WTC11 (cell line): ENCODE data around the gene BNC2. TPM values are rescaled to one million over a fixed set of nuclear protein-coding genes. Genes with fewer than 3 reads are reported as not detected.

Experiments used
- ATAC-seq: fragments of 200-7000 bp; cut with Tn5 transposase; 2 replicates; pipeline ENCODE4 v1.10.0; 2021; ENCODE audit warnings: mild to moderate bottlenecking, moderate library complexity
- CTCF ChIA-PET: fragments of 300-600 bp; sonication (Branson Sonifier 250); formaldehyde crosslinking; loops from one replicate; lab custom pipeline; 2021; ENCODE audit warnings: antibody characterized with exemption; lab: Charles Lee
- POLR2A ChIA-PET: fragments of 350-600 bp; sonication (Branson Sonifier 250); formaldehyde crosslinking; loops from one replicate; lab custom pipeline; 2021; ENCODE audit warnings: antibody characterized with exemption; lab: Charles Lee
- DNase-seq: peaks from one replicate; pipeline ENCODE4 v3.0.0; 2021; ENCODE audit warnings: low spot score
- H3K27ac Mint-ChIP-seq: 2 replicates; pipeline ENCODE4 v1.8.0; 2021; ENCODE audit warnings: mixed read lengths
- H3K27me3 Mint-ChIP-seq: 2 replicates; pipeline ENCODE4 v1.8.0; 2021; ENCODE audit warnings: low read depth, mild to moderate bottlenecking, moderate library complexity, mixed read lengths
- H3K36me3 Mint-ChIP-seq: 2 replicates; pipeline ENCODE4 v1.8.0; 2021; ENCODE audit warnings: mixed read lengths
- H3K4me1 Mint-ChIP-seq: 2 replicates; pipeline ENCODE4 v1.8.0; 2022; ENCODE audit warnings: mixed read lengths
- H3K4me3 Mint-ChIP-seq: 2 replicates; pipeline ENCODE4 v1.8.0; 2021; ENCODE audit warnings: mild to moderate bottlenecking, moderate library complexity, mixed read lengths
- H3K9me3 Mint-ChIP-seq: 2 replicates; pipeline ENCODE4 v1.8.0; 2021; ENCODE audit warnings: mixed read lengths
- CTCF ChIP-seq: fragments of 200-600 bp; IDR thresholded peaks from 2 replicates; pipeline ENCODE4 v1.8.0; 2022; ENCODE audit warnings: antibody characterized with exemption
- E2F4 ChIP-seq: sonication (generic); formaldehyde crosslinking; IDR thresholded peaks from 2 replicates; pipeline ENCODE4 v1.8.1; 2022; ENCODE audit warnings: low read depth, mild to moderate bottlenecking, moderate library complexity, missing genetic modification reagents, borderline replicate concordance
- E2F5 ChIP-seq: sonication (generic); formaldehyde crosslinking; IDR thresholded peaks from 2 replicates; pipeline ENCODE4 v1.8.1; 2022; ENCODE audit warnings: mild to moderate bottlenecking, moderate library complexity, missing genetic modification reagents
- FOXJ3 ChIP-seq: sonication (generic); formaldehyde crosslinking; IDR thresholded peaks from 2 replicates; pipeline ENCODE4 v1.9.0; 2021; ENCODE audit warnings: missing genetic modification reagents, mild to moderate bottlenecking, borderline replicate concordance
- FOXK1 ChIP-seq: sonication (generic); formaldehyde crosslinking; IDR thresholded peaks from 2 replicates; pipeline ENCODE4 v1.8.0; 2022; ENCODE audit warnings: mild to moderate bottlenecking, moderate library complexity, missing genetic modification reagents
- GRHL2 ChIP-seq: fragments of 250-450 bp; sonication (Bioruptor Pico); IDR thresholded peaks from 2 replicates; pipeline ENCODE4 v1.8.0; 2022; ENCODE audit warnings: mild to moderate bottlenecking, moderate library complexity; ENCODE audit not compliant: insufficient replicate concordance, severe bottlenecking
- HMGA2 ChIP-seq: fragments of 250-450 bp; sonication (Bioruptor Pico); IDR thresholded peaks from 2 replicates; pipeline ENCODE4 v1.4.0; 2021; ENCODE audit warnings: mild to moderate bottlenecking, moderate library complexity
- NR1H2 ChIP-seq: sonication (generic); formaldehyde crosslinking; IDR thresholded peaks from 2 replicates; pipeline ENCODE4 v1.9.0; 2021; ENCODE audit warnings: mild to moderate bottlenecking, moderate library complexity, missing genetic modification reagents
- SMAD3 ChIP-seq: sonication (generic); formaldehyde crosslinking; IDR thresholded peaks from 2 replicates; pipeline ENCODE4 v1.8.0; 2022; ENCODE audit warnings: missing genetic modification reagents, mild to moderate bottlenecking, borderline replicate concordance
- SMAD4 ChIP-seq: sonication (generic); formaldehyde crosslinking; IDR thresholded peaks from 2 replicates; pipeline ENCODE4 v1.8.0; 2022; ENCODE audit warnings: mild to moderate bottlenecking, missing genetic modification reagents
- ZNF263 ChIP-seq: sonication (generic); formaldehyde crosslinking; IDR thresholded peaks from 2 replicates; pipeline ENCODE4 v1.8.1; 2022; ENCODE audit warnings: low read depth, mild to moderate bottlenecking, moderate library complexity, missing genetic modification reagents
- total RNA-seq: library from RNA; stranded (reverse); gene quantifications from 3 replicates; pipeline ENCODE4 v1.2.3, GENCODE V29; 2021
- TF ChIP-seq, protein P1 (sequence below): sonication (generic); formaldehyde crosslinking; IDR thresholded peaks from 2 replicates; pipeline ENCODE4 v1.8.1; 2023; ENCODE audit warnings: mild to moderate bottlenecking, missing genetic modification reagents
- TF ChIP-seq, protein P2 (sequence below): sonication (generic); formaldehyde crosslinking; IDR thresholded peaks from 2 replicates; pipeline ENCODE4 v1.8.0; 2022; ENCODE audit warnings: mild to moderate bottlenecking, missing genetic modification reagents
- TF ChIP-seq, protein P3 (sequence below): sonication (generic); formaldehyde crosslinking; IDR thresholded peaks from 2 replicates; pipeline ENCODE4 v1.8.0; 2022; ENCODE audit warnings: mild to moderate bottlenecking, missing genetic modification reagents

Gene BNC2
- total RNA-seq, 1 experiment from 2014 or later: 33.3 TPM

- TF ChIP-seq CTCF (no peak), FOXJ3 (CRISPR knock-in tag) (no peak), SMAD3 (CRISPR knock-in tag) (no peak), SMAD4 (CRISPR knock-in tag) (no peak), HMGA2 (CRISPR knock-in tag) (no peak), E2F4 (CRISPR knock-in tag) (no peak)
Measured at GRCh38 chr9:16867576-16868311, 2.7 kb downstream of the BNC2 start (continued).

DNA sequence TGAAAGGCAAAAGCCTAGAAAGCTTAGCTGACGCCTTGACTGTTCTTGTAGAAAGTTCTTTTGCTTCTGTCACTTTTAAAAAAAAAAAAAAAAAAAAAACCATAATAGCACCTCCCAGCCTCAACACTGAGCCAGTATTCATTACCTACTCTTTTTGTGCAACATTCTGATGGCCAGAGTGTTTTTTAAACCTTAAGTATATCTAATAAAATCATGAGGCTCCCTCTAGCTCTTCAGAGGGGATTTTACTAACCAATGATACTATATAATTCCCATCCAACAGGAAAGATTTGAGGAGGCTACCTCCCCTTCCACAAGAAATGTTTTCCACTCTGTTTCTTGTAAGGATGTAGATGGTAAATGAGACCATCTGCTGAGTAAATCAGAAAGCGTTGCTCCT lies 3.9 kb downstream of the BNC2 start:
- DNase-seq: no peak
- ChIA-PET CTCF (interaction anchor here (0.6 to 1.1 kb wide), 3 partner anchors 57 to 143 kb away, joined by 3 to 4 read pairs (median 3); no protein-coding TSS in a partner anchor), POLR2A (interaction anchor here (0.6 to 0.7 kb wide), 2 partner anchors 28 to 127 kb away, joined by 3 to 5 read pairs; no protein-coding TSS in a partner anchor)
- ATAC-seq: no peak
- no peak overlapping the region for H3K27ac Mint-ChIP-seq
- H3K36me3 Mint-ChIP-seq: no peaks in the 10 kb centered on the region
- H3K9me3 Mint-ChIP-seq: no peaks in the 10 kb centered on the region
- H3K27me3 Mint-ChIP-seq: no peaks in the 10 kb centered on the region; the same call in 1 of the 2 replicates
- H3K4me3 Mint-ChIP-seq: no peak overlapping the region
- H3K4me1 Mint-ChIP-seq: peaks cover 54% of the 10 kb centered on the region
- TF ChIP-seq, protein P1, sequence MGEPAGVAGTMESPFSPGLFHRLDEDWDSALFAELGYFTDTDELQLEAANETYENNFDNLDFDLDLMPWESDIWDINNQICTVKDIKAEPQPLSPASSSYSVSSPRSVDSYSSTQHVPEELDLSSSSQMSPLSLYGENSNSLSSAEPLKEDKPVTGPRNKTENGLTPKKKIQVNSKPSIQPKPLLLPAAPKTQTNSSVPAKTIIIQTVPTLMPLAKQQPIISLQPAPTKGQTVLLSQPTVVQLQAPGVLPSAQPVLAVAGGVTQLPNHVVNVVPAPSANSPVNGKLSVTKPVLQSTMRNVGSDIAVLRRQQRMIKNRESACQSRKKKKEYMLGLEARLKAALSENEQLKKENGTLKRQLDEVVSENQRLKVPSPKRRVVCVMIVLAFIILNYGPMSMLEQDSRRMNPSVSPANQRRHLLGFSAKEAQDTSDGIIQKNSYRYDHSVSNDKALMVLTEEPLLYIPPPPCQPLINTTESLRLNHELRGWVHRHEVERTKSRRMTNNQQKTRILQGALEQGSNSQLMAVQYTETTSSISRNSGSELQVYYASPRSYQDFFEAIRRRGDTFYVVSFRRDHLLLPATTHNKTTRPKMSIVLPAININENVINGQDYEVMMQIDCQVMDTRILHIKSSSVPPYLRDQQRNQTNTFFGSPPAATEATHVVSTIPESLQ (CRISPR knock-in tag): no peak
- no peak for TF ChIP-seq E2F5 (CRISPR knock-in tag)
- no peak for TF ChIP-seq GRHL2 (CRISPR knock-in tag)
- TF ChIP-seq, protein P2, sequence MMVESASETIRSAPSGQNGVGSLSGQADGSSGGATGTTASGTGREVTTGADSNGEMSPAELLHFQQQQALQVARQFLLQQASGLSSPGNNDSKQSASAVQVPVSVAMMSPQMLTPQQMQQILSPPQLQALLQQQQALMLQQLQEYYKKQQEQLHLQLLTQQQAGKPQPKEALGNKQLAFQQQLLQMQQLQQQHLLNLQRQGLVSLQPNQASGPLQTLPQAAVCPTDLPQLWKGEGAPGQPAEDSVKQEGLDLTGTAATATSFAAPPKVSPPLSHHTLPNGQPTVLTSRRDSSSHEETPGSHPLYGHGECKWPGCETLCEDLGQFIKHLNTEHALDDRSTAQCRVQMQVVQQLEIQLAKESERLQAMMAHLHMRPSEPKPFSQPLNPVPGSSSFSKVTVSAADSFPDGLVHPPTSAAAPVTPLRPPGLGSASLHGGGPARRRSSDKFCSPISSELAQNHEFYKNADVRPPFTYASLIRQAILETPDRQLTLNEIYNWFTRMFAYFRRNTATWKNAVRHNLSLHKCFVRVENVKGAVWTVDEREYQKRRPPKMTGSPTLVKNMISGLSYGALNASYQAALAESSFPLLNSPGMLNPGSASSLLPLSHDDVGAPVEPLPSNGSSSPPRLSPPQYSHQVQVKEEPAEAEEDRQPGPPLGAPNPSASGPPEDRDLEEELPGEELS (CRISPR knock-in tag): no peak
- no peak for TF ChIP-seq NR1H2 (CRISPR knock-in tag)
- TF ChIP-seq ZNF263 (CRISPR knock-in tag): no peak
- TF ChIP-seq FOXK1 (CRISPR knock-in tag): no peak
- TF ChIP-seq, protein P3, sequence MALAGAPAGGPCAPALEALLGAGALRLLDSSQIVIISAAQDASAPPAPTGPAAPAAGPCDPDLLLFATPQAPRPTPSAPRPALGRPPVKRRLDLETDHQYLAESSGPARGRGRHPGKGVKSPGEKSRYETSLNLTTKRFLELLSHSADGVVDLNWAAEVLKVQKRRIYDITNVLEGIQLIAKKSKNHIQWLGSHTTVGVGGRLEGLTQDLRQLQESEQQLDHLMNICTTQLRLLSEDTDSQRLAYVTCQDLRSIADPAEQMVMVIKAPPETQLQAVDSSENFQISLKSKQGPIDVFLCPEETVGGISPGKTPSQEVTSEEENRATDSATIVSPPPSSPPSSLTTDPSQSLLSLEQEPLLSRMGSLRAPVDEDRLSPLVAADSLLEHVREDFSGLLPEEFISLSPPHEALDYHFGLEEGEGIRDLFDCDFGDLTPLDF (CRISPR knock-in tag): no peak
